Mammary epithelial cell (primary cell): ENCODE data around the gene KCNAB2.

Experiments
- EZH2 ChIP-seq: IDR thresholded peaks from 2 replicates; pipeline ENCODE4 v1.6.1; 2012; ENCODE audit warnings: low read length, inconsistent platforms, borderline replicate concordance
- TF ChIP-seq, protein P1 (sequence below), 2 donors: IDR thresholded peaks in 1 of 2; conservative IDR thresholded peaks in 1 of 2; 2 replicates each; pipeline ENCODE4 v1.5.1; 2011 to 2012; ENCODE audit warnings: inconsistent platforms in 2 of 2, low read length in 2 of 2, mild to moderate bottlenecking in 2 of 2, control low read depth in 1 of 2, low read depth in 1 of 2; ENCODE audit not compliant: insufficient read depth in 1 of 2; ENCODE audit errors: extremely low read depth in 1 of 2

GRCh38 chr1:6109688-6110087 is 64.0 kb downstream of the KCNAB2 start:
- TF ChIP-seq, protein P1, sequence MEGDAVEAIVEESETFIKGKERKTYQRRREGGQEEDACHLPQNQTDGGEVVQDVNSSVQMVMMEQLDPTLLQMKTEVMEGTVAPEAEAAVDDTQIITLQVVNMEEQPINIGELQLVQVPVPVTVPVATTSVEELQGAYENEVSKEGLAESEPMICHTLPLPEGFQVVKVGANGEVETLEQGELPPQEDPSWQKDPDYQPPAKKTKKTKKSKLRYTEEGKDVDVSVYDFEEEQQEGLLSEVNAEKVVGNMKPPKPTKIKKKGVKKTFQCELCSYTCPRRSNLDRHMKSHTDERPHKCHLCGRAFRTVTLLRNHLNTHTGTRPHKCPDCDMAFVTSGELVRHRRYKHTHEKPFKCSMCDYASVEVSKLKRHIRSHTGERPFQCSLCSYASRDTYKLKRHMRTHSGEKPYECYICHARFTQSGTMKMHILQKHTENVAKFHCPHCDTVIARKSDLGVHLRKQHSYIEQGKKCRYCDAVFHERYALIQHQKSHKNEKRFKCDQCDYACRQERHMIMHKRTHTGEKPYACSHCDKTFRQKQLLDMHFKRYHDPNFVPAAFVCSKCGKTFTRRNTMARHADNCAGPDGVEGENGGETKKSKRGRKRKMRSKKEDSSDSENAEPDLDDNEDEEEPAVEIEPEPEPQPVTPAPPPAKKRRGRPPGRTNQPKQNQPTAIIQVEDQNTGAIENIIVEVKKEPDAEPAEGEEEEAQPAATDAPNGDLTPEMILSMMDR (conservative IDR thresholded peaks at IDR 0.05 in 1 of 2, IDR thresholded peaks at IDR 0.05 in 1 of 2; ENCODE audit: extremely low read depth in 1 of 2, insufficient read depth in 1 of 2, low read depth in 1 of 2, low read length in 2 of 2): no peak
- no peak for TF ChIP-seq EZH2
